HG03432 (cell line): ENCODE results near the gene GATB.
A peak's percentile ranks its signal among the peaks of the same experiment; 100 is the strongest.

ENCODE experiments used
- ATAC-seq: cut with Tn5 transposase; IDR thresholded peaks from one replicate; pipeline ENCODE4 v1.9.1; 2021; ENCODE audit warnings: mild to moderate bottlenecking, moderate library complexity; ENCODE audit not compliant: unreplicated experiment

Gene GATB

DNA sequence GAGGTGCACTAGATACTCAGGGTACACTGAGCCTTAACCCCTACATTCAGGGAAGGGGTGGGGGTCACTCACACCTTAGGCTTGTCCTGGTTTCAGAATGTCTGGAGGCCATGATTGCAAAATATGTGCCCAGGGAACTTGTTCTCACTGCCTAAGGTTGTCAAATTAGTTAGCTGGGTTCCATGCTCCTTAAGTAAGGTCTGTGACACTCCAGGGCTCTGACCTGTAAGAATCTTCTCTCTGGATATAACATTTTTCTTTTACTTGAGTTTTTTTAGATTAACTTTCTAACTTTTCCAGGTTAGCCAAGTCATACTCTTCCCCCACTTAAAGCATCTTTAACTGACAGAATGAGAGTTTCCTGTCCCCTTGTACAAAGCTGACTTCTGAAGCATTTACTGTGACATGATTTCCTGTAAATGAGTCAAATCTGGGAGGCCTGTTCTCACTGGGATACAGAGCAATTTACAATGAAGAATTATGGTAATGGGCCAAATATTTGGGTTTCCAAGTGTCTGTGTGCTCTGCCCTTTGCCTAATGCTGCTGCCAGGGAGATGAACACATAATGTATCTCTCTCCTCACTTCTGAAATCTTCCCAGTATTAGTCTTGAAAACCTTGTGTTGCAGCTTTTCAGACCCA is 101.7 kb downstream of the GATB start:
- ATAC-seq: peak; percentile 67

DNA sequence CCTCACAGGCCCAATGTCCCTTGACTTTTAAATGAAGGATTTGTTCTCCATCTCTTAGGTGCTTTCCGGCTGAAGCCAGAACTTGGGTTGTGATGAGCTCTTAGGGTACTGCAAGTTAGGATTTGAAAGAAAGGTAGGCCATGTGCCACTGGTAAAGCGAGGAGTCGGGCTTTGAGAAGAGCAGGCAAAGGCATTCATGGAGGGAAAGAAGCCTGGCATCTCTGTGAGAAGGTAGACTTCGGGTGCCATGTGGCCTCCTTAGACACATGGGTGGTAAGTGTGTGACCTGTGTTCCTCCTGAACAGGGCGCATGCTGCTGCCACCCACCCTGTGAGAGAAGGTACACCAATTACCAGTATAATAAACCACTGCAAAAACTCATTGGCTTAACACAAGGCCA is 102.9 kb downstream of the GATB start:
- ATAC-seq: no peak

DNA sequence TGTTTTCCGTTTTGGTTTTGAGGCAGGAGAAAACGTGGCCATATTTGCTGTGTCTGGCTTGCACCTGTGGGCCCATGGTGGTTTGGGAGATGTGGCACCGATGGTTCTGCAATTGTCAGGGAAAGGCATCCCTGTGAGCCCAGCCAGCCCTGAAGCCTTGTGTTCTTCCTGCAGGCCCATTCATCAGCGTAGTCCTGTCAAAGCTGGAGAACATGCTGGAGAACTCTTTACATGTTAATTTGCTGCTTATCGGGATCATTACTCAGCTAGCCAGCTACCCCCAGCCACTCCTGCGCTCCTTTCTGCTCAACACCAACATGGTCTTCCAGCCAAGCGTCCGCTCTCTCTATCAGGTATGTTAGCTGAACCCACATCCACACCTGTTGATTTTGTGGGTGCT is 104.7 kb downstream of the GATB start:
- ATAC-seq: no peak

DNA sequence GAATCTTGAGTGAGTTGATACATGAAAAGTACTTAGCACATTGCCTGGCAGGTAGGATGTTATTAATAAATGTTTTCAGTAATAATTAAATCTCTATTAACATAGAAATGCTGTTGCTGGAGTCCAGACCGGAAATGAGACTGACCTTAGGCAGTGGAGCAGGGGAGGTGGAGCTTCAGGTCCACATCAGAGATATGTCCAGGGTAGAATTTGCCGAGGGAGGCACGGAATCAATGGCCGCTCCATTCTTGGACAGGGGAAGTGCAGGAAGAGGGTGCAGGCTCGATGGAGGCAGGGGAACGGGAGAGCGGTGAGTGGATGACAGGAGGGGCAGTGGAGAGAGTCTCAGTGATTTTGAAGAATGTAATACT is 107.3 kb downstream of the GATB start:
- no peak for ATAC-seq

DNA sequence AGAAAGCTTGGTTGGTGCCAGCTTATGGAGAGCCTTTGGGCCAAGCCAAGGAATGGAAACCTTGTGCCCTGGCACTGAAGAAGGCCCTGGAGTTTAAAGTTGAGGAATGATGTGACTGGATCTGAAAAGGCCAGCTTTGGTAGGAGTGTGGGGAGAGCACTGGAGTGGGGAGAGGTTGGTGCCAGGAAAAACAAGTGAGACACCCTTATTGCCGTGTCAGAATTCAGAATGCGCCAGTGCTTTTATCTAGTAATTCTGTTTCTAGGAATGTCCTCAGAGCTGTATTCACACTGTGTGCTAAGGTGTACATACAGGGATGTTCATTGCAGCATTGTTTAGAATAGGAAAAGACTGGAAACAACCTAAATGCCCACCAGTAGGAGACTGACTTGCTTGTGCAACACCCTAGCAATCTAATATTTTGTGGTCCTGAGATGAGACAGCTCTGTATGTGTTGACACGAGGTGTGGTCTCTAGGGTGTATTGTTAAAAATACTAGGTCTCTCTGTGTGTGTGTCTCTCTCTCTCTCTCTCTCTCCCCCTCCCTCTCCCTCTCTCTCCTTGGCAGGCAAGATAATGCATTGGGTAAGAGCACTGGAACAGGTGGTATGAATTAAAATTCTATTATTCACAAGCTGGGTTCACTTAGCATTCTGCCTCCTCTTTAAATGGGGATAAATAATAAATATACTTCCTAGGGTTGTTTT is 107.8 kb downstream of the GATB start:
- ATAC-seq: no peak

DNA sequence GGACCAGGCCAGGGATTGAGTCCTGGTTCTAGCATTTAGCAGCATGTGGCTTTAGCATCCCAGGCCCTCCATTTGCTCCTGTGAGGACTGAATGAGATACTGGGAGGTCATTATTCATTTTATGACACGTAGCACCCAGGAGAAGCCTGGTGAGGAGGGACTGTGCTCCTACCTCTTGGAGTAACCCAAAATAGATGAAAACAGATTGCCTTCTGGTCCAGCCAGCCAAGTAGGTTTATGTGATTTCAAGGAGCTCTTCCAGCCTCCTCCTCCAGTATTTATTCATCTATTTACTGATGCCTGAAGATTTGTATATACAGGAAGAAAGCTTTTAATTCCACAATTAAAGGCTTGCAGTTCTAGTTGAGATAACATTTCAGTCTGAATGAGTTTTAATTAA is 109.3 kb downstream of the GATB start:
- ATAC-seq: no peak

DNA sequence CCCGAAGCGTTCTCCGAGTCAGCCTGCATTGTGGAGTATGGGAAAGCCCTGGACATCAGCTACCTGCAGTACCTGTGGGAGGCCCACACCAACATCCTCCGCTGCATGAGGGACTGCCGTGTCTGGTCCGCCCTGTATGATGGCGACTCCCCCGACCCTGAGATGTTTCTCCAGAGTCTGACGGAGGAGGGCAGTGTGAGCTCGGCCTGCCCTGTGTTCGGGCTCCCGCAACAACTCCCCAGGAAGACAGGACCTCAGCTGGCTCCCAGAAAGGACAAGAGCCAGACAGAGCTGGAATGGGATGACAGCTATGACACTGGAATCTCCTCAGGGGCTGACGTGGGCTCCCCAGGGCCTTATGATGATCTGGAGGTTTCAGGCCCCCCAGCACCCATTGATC is 111.3 kb downstream of the GATB start:
- no peak for ATAC-seq

DNA sequence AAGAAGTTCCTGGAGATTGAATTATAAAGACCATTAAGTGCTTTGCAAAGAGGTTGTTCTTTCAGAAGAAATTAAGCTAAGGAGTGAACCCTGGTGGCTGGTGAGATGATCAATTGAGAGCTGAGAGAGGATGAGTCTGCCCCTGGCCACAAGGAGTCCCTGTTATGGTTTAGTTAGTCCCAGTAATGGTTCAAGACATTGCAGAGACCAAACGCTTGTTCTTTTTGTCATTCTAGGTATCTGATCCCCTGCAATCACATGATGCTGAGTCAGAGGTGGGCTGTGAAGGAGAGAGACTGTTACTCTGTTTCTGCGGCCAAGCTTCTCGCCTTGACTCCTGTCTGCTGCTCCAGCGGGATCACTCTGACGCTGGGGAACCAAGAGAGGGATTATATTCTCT is 114.5 kb downstream of the GATB start:
- no peak for ATAC-seq

DNA sequence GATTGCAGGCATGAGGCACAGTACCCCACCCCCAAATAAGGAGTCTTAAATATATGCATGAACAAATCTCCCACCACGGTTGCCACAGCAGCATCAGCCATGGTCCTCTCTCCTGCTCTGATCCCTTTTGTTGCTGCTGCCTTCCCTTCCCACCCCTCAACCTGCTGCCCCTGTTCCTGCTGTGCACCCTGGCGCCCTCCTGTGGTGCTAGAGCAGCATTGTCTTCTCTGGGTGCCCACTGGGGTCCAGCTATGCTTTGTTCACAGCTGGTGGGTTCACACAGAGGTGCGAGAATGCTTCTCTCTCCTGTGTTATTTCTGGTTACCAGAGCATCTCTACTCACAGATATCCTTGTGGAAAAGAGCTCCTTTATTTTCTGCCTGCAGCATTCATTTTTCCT is 116.2 kb downstream of the GATB start:
- ATAC-seq: no peak

DNA sequence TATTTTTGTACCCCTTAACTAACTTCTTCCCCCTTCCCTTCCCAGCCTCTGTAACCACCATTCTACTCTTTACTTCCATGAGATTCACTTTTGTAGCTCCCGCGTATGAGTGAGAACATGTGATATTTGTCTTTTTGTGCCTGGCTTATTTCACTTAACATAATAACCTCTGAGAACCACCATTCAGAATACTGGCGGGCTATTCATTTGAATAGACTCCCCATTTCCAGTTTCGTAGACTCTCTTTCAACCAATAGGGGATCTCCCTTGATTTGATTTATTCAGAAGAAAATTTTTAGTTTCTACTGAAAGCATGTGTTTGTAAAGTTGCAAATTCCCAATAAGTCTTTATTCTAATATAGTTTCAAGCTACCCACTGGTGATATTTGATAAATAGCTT is 117.2 kb downstream of the GATB start:
- ATAC-seq: no peak

DNA sequence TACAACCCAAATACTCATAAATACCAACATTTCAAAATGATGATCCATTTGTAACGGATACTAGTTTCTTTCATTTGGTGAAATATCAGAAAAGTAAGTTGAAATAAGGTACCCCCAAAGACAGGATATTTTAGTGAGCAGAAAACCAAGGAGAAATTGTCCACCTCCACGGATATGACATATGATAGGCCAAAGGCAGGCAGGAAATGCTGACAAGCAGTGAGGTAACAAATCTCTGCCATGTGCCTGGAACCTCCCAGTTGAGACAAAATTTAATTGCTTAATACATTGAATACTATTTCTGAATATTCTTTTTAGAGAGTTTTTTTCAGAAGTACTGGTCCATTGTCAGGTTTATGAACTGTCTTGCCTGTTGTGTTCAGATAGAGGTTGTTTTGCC is 118.8 kb downstream of the GATB start:
- ATAC-seq: no peak

DNA sequence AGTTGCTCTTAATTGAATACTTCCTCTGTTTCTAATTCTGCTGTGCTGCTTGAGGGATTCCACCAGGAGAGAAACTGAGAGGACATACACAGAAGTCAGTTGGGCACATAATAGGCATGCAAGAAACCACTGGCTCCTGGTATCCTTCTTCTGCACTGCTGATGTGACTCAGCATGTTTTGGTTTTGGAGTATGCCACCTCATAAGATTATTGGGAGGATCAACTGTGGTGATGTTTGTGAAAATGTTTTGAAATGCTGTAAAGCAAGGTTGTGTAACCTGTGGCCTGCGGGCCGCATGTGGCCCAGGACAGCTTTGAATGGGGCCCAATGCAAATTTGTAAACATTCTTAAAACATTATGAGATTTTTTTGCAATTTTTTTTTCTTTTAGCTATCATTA is 119.6 kb downstream of the GATB start:
- ATAC-seq: no peak

DNA sequence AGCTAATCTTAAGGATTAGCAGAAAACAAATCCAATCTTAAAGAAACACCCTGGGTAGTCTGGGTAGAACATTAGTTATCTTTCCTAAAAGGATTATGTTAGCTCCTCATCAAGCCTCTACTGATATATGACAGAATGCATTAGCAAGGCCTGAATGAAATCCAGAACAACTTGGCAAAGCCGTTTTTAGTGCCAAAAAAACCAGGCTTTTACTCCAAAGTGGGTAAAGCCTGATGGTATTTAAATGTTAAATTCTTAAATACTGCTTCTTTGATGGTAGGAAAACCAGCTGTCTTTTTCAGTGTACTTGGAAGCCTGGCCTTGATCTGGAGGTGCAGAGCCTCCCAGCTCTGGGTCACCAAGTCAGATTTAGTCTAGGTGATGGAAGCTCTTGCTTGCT is 120.4 kb downstream of the GATB start:
- ATAC-seq: no peak

DNA sequence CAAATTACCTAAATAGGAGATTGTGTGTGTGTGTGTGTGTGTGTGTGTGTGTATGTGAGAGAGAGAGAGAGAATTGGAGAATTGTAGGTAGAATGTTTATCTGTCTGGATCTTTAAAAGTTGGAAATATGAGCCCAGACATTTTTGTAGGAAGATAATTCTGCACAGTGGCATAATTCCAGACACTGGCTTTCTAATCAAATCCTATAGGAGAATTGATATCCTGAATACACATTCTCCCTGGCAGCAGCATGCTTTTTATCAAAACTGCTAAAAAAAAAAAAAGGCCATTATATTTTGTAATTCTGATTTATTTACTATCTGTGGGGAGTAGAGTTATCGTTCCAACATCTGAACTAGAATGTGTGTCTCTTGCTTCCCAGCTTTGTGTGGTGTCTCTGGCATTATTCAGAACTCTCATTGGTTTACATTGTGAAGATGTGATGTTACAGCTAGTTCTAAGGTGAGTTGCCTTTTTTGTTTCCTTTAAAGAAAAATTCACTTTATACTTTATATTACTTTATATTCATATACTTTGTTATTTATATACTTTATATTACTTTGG is 122.4 kb downstream of the GATB start:
- ATAC-seq: no peak

DNA sequence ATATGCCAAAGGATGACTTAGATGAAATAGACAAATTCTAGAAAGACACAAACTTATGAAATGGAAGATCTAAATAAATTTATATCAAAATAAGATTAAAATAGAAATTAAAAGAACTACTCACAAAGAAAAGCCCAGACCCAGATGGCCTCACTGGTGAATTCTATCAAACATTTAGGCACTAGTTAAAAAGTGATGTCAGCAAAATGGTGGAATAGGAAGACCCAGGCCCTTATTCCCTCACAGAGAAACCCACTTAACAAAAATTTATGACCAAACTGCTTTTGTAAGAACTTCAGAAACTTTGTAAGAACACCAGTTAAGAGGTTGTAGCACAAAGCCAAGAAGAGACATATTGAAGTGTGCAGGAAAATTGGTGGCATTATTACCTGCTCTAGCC is 129.5 kb downstream of the GATB start:
- no peak for ATAC-seq

DNA sequence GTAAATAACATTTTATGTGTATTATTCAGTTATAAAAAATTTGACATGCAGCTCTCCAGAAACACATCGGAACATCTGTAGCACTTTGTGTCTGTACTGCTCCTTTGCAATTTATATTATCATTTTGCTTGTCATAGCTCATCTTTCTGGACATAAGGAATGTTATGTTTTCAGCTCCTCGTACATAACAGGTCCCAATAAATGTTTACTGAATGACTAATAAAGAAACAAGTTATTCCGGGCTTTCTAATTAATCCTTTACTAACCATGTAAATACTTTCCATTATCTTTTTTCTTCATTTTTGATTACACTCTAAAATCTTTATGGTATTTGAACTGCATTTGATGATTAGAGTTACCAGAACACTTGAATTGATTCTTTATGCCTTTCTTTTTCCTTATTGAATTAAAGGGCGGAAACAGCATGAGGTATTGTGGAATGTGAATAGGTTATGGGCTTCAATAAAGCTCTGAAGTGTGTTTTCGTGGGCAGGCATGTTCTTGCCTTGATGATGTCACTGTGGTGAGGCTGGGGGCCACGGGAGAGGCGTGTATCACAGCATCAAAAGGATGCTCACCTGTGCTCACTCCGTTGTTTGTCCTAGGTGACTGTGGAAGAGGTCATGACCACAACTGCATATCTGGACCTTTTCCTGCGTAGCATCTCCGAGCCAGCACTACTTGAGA is 131.6 kb downstream of the GATB start:
- ATAC-seq: no peak

DNA sequence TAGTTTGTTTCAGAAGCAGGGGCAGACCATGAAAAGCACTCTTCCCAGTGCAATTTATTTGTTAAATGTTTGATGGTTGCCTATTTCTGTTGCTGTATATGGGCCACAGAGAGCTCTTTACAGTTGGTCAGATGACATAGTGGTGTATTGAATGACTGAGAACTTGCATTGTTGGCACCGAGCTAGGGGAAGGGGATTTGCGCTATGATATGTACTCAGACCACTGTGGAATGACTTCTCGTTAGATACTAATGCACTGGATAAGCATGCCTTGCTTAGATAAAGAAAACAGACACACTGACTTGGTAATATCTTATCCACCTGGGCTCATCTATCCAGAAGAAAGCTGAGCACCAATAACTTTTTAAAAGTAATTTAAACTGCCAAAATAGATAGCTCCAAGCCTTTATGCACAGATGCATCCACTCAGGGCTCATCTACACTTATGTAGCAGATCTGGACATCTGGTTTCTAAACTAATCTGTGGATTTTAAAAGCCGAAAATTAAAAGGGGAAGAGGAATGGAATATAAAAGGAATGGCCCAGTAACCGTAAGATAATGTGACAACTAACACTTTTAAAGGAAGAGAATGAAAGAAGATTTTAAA is 132.7 kb downstream of the GATB start:
- no peak for ATAC-seq

DNA sequence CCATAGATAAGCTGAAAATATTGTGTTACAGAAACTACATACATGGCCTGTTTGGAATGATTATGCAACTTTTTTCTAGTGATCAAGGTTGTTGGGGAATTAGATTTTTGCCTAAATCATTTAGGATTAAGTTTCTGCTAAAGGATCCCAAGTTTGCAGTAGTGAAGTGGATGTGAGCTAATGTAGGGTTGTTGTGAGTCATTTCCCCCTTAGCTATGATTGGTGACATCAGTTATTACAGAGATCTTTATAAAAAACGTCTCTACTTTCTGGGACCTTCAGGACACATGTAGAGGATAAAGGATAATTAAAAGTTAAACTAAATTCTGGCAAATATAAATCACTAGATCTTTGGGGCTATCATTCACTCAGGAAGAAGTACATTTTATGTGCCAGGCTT is 133.3 kb downstream of the GATB start:
- ATAC-seq: no peak

DNA sequence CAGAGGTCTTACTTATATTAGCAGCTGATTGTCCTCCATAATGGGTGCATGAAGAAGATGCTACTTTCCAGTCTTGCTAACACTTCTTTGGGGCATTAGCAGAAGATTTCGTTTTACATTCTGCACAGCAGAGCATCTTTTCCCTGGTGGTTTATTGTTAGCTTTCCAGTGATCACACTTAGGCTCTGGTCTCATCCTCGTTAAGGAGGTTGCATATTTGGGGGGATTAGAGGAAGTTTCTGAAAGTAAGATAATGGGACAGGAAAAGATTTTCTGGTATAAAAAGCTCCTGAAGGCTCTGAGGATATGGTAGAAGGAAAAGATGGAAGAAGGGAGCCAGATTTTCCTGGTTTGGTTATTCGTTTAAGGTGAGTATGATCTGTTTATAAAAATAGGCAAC is 134.1 kb downstream of the GATB start:
- ATAC-seq: no peak

DNA sequence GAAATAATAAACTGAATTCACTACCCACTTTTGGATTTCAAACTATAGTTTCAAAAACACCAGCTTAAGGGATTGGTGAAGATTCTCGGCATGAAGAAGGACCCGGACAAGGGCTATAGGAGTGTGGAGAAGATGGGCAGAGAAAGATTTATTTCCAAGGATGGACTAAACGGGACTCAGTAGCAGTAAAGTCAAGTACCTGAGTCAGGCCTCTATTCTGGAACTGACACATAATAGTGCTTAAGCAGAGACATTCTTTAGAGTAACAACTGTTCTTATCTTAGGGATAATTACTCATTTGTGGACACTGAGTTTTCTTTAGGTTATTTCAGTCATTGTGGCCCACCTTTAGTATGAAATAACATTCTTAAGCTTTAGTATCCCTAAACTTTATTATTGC is 134.6 kb downstream of the GATB start:
- ATAC-seq: no peak

DNA sequence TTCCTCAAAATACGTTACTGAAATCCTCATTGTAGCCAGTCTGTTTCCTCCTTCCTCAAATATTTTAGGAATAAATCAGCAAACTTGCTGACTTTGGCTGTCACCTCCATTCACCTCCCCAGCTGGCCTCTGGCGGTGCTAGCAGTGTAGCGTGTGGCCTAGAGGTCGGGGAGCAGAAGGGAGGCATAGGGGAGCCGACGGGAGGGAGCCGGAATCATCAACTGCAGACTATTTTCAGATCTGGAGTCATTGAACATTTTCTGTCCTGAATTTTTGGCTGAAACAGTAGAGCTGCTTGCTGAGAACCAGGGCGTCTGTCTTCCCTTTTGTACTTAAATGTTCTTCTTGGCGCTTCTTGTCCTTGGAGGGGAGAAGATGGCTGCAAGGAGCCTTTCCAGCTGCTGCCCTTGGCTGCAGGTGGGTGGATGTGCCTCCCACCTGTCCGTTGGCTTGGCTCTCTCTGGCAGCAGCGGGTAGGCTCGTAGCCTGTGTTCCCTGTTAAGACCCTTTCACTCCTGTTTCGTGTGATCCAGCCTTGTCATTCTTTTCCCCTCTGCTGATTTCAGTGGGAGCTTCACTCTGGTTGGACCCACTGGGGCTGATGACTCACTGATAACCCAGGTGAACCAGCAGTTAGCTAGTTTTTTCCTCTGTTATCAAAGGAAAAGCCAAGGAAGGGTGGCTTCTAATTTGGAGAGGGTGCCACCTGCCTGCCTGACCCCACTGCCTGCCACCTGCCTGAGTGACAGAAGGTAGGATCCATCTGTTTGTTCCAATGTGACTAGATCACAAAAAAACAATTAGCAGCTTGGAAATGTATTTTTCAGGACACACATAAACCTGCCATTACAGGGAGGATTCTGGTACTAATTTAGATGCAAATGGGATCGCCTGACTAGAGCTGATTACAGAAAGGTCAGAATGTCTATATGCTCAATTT is 135.9 kb downstream of the GATB start:
- ATAC-seq: no peak
